HG02759 (cell line): Measurements from ENCODE around the gene AOPEP.
A peak's percentile ranks its signal among the peaks of the same experiment; 100 is the strongest.
"Not testable (repeated sequence)": the region's sequence is repeated elsewhere in the genome, so short reads cannot be mapped to it uniquely, and the experiment has no call there.

ENCODE experiments used
- ATAC-seq: cut with Tn5 transposase; IDR thresholded peaks from one replicate; pipeline ENCODE4 v1.9.1; 2021; ENCODE audit warnings: mild to moderate bottlenecking, moderate library complexity; ENCODE audit not compliant: unreplicated experiment

AOPEP gene

DNA sequence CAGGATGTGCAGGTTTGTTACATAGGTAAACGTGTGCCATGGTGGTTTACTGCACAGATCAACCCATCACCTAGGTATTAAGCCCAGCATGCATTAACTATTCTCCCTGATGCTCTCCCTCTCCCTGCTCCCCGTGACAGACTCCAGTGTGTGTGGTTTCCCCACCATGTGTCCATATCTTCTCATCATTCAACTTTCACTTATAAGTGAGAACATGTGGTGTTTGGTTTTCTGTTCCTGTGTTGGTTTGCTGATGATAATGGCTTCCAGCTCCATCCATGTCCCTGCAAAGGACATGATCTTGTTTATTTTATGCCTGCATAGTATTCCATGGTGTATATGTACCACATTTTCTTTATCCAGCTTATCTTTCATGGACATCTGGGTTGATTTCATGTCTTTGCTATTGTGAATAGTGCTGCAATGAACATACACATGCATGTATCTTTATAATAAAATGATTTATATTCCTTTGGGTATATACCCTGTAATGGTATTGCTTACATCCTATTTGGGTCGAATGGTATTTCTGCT is 103.6 kb downstream of the AOPEP start:
- not testable (repeated sequence) for ATAC-seq

DNA sequence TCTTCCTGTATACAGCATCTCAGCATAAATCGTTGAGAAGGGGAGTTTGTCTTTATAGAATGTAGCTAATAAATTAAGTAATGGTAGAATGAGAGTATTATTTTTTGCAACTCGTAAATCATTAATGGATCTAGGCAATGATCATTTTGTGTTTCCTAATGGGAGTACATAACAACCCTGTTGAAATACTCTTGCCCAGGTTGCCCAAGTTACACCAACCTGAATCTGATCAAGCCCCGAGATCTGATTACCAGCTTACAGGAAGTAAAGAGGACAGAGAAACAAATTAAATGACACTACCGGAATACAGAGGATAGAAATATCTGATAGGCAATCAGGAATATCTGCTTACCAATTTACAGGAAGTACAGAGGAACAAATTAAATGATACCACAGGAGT is 107.3 kb downstream of the AOPEP start:
- no peak for ATAC-seq

DNA sequence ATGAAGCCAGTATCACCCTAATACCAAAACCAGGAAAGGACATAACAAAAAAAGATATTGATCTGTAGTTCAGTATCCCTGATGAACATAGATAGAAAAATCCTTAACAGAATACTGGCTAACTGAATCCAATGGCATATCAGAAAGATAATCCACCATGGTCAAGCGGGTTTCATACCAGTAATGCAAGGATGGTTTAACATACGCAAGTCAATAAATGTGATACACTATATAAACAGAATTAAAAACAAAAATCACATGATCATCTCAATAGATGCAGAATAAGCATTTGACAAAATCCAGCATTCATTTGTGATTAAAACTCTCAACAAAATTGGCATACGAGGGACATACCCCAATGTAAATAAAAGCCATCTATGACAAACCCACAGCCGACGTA is 110.9 kb downstream of the AOPEP start:
- no peak for ATAC-seq

DNA sequence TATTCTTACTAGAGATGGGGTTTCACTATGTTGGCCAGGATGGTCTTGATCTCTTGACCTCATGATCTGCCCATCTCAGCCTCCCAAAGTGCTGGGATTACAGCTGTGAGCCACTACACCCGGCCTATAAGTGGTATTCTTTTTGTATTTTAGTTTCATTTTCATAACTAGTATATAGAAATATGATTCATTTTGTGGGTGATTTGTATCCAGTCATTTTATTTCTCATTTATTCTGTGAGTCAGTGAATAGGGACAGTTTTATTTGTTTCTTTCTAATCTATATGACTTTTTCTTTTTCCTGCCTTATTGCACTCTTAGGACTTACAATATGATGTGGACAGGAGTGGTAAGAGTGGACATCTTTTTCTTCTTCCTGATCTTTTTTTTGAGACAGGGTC is 112.9 kb downstream of the AOPEP start:
- no peak for ATAC-seq

DNA sequence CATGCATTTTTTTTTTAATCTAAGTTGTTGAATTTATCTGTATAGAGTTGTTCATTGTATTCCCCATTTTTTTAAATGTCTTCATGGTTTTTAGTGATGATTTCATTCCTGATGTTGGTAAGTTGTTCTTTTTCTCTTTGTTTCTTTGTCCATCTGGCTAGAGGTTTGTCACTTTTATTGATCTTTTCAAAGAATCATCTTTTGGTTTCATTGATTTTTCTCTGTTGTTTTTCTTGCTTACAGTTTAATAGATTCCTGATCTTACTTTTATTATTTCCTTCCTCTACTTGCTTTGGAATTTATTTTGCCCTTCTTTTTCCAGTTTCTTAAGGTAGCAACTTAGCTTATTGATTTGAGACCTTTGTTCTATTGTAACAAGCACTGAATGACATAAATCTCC is 114.2 kb downstream of the AOPEP start:
- ATAC-seq, result no peak

DNA sequence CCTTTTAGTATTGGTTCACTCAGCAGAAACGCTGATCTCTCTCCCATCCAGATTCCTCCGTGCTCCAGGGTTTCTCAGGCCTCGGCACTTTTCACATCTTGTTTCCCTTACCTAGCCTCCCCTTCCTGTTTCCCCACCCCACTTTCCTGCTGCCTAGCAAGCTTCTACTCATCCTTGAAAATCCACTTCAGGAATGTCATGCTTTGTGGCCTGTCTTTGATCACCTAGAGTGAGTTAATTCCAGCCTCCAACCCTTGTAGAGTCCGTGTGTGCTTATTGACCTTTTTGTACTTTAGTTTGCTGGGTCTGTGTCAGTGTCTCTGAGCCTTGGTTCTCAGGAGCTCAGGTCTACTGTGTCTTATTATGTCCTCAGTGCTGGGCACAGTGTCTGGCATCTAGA is 116.6 kb downstream of the AOPEP start:
- ATAC-seq, result no peak

DNA sequence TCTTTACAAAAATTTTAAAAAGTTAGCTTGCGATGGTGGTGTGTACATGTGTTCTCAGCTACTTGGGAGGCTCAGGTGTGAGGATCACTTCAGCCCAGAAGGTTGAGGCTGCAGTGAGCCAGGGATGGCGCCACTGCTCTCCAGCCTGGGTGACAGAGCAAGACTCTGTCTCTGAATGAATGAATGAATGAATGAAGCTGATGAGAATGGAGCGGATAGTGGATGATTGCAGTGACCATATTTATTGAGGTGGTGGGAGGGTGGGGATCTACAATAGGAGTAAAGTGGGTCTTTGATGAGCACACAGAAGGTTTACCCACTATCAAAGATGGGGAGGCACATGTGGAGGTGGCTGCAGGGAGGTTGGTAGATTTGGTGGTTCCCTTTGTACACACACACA is 120.2 kb downstream of the AOPEP start:
- ATAC-seq, result no peak

DNA sequence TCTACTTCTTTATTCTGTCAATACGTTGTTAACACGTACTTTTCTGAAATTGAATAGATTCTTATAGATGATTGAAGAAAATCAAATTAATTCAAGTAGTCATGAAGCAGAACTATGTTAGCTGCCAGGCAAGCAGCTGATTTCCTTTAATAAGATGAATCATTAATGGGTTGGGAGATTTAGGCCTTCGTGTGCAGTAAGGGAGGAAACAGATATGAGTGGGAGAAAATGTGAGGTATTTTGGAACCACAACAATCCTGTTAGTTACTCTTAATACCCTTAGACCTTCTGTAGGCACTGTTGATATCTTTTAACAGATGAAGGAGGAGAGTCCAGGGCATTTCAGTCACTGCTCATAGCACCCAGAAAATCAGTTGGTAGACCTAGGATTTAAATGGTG is 121.0 kb downstream of the AOPEP start:
- ATAC-seq, result no peak

DNA sequence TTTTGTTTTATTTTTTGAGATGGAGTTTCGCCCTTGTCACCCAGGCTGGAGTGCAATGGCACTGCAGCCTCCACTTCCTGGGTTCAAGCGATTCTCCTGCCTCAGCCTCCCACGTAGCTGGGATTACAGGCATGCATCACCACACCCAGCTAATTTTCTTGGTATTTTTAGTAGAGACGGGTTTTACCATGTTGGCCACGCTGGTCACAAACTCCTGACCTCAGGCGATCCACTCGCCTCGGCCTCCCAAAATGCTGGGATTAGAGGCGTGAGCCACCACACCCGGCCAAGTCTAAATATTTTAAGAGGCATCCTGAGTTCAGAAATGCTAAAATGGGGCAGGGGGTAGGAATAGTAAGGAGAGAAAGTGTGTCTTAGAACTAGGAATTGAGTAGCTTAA is 122.3 kb downstream of the AOPEP start:
- ATAC-seq, result not testable (repeated sequence)

DNA sequence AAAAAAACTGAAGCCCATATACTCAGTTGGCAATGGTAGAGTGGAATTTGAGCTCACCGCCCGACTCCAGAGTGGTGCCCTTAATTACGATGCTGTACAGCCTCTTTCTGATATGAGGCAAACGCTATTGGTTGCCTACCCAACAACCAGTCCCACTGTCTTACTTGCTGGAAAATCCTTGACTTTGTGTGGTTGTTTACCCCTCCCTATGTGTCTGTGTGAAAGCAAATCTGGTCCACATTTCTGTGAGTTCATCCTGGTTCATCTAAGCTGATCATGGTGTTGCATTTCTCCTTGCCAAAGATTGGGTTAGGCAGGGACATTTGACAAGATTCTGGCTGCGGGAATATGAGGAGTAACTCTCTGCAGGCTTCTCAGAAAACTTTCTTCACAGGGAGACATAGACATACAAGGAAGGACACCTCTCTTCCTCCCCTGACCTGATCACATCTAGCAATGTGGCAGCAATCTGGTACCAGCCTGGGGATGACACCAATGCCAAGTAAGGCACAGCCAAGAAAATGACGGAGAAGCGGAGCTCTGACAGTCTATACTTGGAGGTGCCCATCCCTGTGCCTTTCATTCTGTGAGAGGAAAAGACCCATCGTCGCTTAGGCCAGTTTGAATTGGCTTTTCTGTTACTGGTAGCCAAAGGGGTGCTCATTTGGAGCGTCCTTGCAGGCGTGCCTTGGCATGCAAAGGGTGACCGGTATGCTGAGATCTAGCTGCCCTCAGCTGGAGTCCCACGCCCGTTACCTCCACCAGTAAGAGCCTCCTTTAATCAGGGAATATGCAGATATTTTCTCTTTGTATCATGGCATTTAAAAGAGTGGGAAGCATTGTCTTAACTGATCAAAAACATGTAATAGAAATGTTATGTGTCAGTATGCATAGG is 124.3 kb downstream of the AOPEP start:
- no peak for ATAC-seq

DNA sequence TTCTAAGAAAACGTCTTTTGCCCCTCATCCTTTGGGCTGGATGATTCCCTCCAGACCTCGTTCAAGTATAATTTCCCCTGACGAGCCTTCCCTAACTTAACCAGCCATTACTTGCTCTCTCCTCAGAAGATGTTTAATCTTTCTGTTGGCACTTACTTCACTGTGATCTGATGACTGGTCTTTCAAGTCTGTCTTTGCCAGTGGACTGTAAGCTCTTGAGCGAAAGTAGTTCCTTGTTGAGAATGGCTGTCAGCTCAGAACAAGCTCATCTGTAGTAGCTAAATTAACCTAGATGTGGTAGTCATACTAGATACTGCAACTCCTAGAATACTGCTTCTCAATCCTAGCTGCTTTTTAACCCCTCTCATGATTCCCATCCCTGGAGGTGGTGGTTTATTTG is 125.0 kb downstream of the AOPEP start:
- no peak for ATAC-seq

DNA sequence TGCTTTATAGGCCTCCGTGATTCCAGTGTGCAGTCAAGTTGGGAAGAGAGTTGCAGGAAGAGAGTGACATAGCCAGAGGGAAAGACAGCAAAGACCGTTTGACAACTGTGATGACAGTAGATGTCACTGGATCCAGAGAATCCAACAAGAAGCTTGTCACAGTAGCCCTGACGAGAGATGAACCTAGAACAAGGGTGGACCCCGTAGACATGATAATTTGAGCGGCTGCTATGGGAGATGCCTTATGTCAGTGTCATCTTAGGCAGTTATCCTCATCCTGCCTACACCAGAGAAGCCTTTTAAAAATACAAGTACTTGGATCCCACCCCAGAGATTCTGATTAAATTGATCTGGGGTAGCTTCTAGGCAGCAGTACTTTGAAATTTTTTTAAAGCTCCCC is 125.4 kb downstream of the AOPEP start:
- no peak for ATAC-seq

DNA sequence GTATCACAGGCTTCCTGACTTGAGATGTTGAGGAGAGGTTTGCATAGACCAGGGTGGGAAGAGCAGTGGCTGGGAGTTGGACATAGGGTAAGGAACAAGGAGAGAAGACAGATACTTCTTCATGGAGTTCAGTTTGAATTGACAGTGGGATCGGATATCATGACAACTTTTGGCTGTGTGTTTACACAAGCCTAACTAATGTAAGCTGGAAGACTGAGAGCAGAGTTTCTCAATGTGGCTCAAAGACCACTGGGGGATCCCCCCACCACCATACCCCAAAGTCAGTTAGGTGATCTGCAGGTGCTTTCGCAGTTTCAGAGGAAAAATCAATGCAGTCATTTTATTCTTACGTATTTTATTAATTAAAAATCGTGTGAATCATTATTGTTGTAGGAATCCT is 125.9 kb downstream of the AOPEP start:
- ATAC-seq, result no peak

DNA sequence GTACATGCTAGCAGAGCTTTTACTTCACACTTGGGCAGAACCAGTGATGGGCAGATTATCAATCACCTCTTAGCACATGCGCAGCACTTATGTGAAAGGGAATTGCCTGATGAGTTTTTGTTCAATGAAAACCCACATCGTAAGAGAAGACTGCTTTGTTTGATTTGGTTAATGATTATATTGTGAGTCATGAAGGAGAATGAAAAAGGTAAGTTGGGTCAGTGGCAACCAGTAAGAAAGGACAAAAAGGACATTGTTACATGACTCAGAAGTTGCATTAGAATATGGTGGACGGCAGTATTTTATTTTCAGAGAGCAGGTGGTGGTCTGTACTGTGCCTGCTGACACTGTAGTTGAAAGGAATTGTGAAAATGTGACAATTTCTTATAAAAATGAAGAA is 127.4 kb downstream of the AOPEP start:
- ATAC-seq, result no peak

DNA sequence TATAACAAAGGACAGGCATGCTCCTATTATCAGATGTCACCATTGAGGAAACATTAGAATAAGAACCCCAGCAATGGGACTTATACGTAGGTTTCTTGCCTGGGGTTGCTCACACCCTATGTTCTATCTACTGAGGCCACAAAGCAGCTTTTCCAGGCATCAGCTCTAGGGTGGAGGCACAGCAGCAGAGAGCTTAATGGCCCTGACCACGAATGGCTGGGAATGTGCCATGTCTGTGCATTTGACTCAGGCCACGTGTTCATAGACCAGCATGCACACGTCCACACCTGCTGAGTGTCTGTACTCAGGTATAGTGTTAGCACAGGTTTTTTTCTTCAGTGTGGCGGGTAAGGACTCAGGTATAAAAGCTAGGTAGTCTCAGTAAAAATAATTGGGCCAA is 129.4 kb downstream of the AOPEP start:
- no peak for ATAC-seq

DNA sequence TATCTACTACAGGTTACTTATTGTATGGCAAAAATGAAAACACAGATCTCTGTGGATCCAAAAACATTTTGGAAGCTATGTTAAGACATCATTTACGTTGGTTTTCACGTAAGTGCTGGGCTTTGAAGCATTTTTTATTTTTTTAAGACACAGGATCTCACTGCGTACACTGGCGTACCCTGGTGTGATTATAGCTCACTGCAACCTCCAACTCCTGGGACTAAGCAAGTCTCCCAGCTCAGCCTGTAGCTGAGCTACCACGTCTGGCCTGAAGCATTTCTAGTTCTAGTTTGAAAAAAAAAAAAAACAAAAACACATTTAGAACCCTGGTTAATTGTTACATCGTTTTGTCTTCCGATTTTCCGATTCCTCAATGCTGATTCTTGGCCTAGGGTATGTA is 131.3 kb downstream of the AOPEP start:
- ATAC-seq, result no peak

DNA sequence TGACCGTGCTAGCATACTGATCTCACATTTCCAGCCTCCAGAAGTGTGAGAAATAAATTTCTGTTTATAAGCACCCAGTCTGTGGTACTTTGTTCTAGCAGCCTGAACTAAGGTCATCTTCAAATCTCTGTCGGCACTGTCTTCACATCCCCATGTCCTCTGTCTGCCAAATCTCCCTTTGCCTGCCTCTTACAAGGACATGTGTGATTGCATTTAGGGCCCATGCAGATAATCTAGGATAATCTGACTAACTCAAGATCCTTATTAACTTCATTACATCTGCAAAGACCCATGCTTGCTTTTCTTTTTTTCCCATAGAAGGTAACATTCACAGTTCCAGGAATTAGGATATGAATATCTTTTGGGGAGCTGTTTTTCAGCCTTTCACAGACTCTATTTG is 132.7 kb downstream of the AOPEP start:
- ATAC-seq, result no peak

DNA sequence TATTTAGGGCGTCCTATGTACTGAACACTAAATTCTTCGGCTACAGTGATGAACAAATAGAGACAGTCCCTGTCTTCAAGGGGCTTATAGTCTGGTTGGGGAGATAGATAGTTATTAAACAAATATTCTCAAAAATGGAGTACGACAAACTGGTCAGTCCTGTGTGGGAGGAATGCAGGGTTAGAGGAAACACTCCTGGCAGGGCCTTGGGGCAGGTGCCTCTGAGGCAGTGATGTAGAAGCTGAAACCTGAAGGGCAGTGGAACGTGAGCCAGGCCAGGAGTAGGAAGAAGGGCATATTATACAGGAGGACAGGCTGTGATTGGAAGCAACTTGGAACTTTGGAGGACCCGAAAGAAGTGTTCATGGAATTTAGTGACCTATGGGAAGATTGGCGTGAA is 133.4 kb downstream of the AOPEP start:
- no peak for ATAC-seq

DNA sequence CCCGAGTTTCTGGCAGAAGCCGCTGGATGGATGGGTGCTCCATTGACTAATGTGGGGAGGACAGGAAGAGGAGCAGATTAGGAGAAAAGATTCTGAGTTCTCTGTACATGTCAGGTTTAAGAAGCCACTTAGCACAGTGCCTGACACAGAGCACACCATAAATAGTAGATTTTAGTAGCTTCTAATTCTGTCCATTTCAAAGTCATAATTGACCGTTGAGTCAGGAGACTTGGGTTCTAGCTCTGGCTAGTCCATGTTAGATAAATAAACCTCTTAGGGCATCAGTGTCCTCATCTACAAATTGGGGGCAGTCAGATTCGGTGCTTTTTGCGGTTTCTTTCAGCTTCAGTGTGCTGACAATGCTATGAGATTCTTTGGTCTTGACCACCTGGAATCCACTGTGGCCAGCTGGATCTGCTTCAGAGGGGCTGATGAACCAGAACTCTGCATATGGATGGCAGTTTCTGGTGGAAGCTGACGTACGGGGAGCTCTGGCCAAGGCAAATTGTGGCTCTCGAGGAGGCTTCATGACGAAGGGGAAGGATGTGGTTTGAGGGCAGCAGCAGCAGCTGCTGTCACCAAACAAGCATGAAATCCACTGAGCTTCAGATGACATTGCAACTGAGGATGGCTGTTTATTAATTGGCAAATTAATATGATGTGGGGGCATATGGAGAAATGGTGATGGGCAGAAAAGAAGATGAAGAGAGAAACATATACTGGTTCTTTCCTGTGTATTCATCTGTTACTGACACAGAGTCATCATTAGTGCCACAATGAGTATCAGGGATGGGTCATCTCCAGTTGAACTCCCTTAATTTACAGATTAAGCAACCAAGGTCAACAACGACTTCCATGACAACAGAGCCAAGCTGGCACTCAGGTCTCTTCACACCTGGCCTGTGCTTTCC is 134.4 kb downstream of the AOPEP start:
- ATAC-seq, result peak; percentile 96

DNA sequence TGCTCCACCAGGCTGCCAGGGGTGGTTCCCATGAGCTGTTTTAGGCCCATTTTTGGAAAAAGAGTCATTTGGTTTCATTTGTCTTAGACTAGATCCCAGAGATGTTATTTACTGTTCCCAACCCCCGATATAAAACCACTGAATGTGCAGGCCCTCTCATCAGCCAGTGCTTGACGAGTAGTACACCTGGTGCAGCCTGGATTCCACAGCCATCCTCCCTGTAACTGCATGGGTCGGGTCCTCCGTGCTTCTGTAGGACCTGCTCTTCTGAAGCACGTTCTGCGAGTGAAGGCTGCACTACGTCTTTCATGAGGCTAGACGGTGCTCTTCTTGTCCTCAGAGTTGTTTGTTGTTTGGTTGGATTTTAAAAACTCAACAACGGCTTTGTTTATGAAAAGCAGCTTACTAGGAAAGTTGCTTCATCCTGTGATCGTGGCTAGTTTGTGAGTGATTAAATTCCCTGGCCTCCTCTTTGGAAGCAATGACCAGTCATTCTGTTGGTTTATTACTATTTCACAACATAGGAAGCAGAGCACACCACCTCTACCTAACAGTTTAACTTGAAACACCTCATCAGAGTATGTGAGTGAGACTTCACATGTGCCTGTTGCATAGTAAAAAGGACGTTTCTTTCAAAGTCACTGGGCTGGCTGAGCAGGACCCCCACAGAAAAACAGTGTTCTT is 135.2 kb downstream of the AOPEP start:
- ATAC-seq, result no peak

DNA sequence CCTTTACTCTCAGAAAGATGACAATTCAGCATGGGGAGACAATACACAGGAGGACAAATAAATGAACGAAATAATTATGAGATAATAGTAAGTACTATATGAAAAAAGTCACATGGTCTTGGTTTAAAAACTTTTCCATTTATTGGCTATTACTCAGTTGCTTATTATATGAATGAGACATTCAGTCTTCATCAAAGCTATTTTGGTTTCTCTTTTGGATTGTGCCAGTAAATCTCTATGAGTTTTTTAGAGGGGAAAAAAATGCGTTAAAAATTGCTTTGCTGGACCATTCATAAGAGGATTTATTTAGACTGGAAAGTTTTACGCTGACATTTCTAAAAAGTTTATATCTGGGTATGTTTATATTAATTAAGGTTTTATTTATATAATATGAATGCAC is 137.7 kb downstream of the AOPEP start:
- ATAC-seq, result no peak
